Activated T-helper 1 cell treated with Interleukin-2 at 50 U/mL for 16 hours (primary cell): ENCODE data around the gene KRT74.

ENCODE experiments used
- DNase-seq: peaks from one replicate; pipeline ENCODE4 v3.0.0-alpha.2; 2020; ENCODE audit warnings: low read depth

Gene KRT74

GRCh38 chr12:52519826-52520662 lies 53.6 kb downstream of the KRT74 start, which contains the start of gene KRT5:
TSS of gene KRT5 (minus strand) at chr12:52520394. CDS start at chr12:52520296, 98 bp downstream.
- no peak for DNase-seq

- no peak for DNase-seq
Measured at GRCh38 chr12:52519387-52519703, 54.3 kb downstream of the KRT74 start.

- no peak for DNase-seq
Measured at GRCh38 chr12:52518574-52519386, 54.9 kb downstream of the KRT74 start.

DNA sequence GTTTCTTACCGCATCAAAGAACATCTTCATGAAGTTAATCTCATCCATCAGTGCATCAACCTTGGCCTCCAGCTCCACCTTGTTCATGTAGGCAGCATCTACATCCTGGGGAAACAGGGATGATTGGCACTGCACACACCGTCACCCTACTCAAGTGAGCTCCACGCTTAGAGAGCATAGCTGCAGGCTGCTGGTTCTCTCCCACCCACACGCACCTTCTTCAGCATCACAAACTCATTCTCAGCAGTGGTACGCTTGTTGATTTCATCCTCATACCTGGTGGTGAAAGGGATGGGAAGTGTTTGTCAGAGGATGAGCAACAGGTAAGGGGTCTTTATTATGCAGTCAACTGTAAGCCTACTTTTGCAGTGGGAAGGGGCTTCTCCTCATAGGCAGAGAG lies 55.8 kb downstream of the KRT74 start:
- no peak for DNase-seq

DNA sequence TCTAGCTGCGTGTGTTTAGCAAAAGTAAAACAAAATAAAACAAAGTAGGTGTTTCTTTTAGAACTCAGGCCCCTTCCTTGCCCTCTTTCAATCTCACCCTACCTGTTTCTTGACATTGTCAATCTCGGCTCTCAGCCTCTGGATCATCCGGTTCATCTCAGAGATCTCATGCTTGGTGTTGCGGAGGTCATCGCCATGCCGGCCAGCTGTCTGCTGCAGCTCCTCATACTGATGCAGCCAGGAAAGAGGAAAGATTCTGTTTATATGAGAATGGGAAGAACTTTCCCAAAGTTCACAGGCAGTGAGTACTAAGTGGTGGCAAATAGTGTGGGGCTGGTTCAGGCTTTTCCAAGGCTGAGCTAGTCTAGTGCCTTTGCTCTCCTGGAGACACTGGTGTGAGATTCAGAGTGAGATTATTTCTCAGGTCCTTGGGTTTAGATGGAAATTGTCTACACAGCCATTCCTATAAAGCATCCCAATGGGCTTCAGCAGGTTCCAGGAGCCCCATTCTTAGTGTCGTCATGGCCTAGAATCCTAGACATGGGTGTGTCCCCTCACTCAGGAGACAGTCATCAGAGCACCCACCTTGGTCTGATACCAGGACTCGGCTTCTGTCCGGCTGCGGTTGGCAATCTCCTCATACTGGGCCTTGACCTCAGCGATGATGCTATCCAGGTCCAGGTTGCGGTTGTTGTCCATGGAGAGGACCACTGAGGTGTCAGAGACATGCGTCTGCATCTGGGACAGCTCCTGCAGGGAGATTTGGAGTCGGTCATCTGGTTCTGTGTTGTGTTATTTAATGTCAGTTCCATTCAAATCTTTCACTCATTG lies 56.4 kb downstream of the KRT74 start:
- DNase-seq = no peak

DNA sequence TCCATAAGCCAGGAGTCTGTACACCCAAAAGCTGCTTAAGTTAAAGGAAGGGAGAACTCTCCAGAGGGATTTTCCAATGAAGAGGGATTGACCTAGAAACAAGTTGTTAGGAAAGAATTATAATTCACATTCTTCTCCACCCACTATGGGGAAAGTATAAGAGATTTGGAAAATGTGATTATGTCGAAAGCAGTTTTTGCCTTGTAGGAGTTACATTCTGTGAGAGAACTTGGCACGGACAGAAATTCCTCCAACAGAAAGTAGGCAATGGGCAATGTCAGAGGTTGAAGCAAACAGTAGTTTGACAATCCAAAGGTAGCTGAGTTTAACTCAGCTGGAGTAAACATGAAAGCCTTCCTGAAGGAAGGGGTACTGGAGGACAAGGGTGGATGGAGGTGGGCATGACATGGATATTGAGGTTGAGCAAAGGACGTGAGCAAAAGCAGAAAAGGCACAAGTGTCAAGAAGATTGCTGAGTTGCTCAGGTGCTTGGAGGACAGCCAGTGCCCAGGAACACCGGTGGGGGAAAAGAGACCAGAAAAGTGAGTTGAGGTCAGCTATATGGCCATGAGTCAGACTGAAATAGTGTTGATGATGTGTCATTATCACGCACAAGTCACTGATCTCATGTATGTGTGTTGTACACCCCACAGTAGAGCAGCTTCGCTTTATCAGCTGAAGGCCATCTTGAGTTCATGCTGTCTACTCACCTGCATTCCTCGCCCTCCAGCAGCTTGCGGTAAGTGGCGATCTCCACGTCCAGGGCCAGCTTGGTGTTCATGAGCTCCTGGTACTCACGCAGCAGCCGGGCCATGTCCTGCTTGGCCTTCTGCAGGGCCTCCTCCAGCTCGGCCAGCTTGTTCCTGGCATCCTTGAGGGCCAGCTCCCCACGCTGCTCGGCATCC lies 57.5 kb downstream of the KRT74 start:
- no peak for DNase-seq
